Mucosa of stomach (tissue), 1 donor: Measurements from ENCODE around the gene ZNF275.

Experiments used
- H3K27me3 ChIP-seq: one replicate; pipeline ENCODE4 v1.7.0; 2013; ENCODE audit warnings: mild to moderate bottlenecking, low read length; ENCODE audit not compliant: control insufficient read depth, insufficient read depth
- H3K36me3 ChIP-seq: one replicate; pipeline ENCODE4 v1.7.0; 2013; ENCODE audit warnings: low read length; ENCODE audit not compliant: control insufficient read depth, insufficient read depth
- H3K4me1 ChIP-seq: one replicate; pipeline ENCODE4 v1.7.0; 2013; ENCODE audit warnings: mild to moderate bottlenecking, low read length; ENCODE audit not compliant: control insufficient read depth, insufficient read depth
- H3K4me3 ChIP-seq: one replicate; pipeline ENCODE4 v1.7.0; 2013; ENCODE audit warnings: low read length
- H3K9ac ChIP-seq: one replicate; pipeline ENCODE4 v1.7.0; 2013; ENCODE audit warnings: mild to moderate bottlenecking, low read length, moderate library complexity
- H3K9me3 ChIP-seq: one replicate; pipeline ENCODE4 v1.7.0; 2013; ENCODE audit warnings: mild to moderate bottlenecking, low read length, moderate library complexity; ENCODE audit not compliant: control insufficient read depth
- donor health status: Pancreatic carcinoma.

The ZNF275 gene

GRCh38 chrX:153398275-153398960 is 64.5 kb downstream of the ZNF275 start:
- H3K9ac ChIP-seq: no peak overlapping the region
- H3K27me3 ChIP-seq: no peaks in the 10 kb centered on the region
- H3K4me1 ChIP-seq: no peaks in the 10 kb centered on the region
- no peak overlapping the region for H3K4me3 ChIP-seq
- H3K36me3 ChIP-seq: no peaks in the 10 kb centered on the region
- no peaks in the 10 kb centered on the region for H3K9me3 ChIP-seq

DNA sequence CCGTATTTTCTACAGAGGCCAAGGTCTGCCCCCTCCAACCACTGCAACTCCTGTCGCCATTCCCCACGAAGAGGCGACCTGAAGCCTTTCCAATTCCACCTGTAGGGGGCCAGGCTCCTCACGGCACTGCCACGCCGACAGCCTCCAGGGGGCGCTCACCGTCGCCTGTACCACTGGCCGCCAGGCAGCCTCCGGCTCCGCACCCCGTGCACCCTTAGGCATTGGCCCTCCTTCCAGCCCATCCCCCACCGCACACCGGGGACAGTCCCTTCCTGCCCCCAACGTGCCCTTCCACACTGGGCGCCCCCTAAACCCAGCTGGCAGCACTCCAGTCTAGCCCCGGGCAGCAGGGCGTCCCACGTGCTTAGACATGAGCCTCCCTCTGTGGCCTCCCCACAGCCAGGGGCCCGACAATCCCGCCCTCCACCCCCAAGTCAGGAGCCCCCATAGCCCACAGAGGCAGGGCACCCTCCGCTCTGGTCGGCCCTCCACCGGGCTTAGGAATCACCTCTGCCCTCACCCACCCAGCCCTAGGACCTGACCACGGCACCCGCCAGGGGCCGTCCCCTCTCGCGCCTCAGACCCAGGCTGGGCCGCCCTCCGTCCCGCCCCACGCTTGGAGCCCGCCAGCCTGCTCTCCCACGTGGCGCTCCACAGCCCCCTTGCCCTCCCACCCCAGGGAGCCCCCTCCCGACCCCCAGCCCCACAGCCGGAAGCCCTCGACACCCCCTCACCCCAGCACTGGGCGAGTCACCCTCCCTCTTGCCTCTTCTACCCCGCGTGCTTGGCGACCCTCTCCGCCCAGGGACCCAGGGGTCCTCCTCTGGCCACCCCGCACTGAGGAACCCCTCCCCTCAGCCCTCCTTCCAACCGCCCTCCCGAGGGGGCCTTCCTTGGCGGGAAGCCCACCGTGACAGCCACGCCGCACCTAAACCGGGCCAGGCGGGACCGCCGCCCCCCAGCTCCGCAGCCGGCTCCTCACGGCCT is 66.5 kb downstream of the ZNF275 start:
- no peak overlapping the region for H3K9ac ChIP-seq
- H3K4me3 ChIP-seq: no peak overlapping the region
- H3K36me3 ChIP-seq: no peaks in the 10 kb centered on the region
- no peaks in the 10 kb centered on the region for H3K4me1 ChIP-seq
- no peaks in the 10 kb centered on the region for H3K27me3 ChIP-seq
- no peaks in the 10 kb centered on the region for H3K9me3 ChIP-seq

DNA sequence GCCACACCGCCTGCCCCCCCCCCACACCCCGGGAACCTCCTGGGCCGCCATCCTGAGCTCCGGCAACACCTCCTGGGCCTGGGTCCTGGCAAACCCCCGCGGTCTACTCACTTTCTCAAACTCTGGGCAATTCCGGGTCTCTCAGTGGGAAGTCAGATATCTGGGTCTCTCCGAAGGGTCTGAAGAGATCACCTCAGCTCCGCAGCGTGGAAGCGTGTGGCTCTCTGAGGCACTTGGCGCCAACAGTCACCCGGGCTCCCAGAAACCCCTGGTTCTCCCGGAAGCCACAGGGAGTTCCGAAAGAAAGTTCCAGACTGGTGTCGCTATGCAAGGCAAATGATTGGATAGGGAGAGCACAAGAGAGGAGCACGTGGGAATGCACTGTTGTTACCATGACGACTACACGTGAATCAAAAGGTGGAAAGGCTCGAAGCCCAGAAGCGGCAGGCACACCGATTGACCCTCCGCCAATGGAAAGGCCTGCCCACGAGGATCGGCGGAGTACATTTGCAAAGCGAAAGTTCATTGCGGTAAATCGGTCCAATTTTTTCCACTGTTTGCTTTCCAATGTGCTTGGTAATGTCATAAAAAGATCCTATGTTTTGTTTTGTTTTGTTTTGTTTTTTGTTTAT is 67.3 kb downstream of the ZNF275 start, which contains the start of gene PNMA6E:
PNMA6E (minus strand) TSS at position 218 of the 632 bp plus-strand sequence. CDS start 2,501 bp downstream, outside the sequence.
- H3K4me3 ChIP-seq: no peak within 1 kb of the TSS
- H3K9me3 ChIP-seq: no peaks in the 10 kb centered on the region
- H3K27me3 ChIP-seq: no peaks in the 10 kb centered on the region
- H3K36me3 ChIP-seq: no peaks in the 10 kb centered on the region
- H3K9ac ChIP-seq: no peak within 1 kb of the TSS
- H3K4me1 ChIP-seq: no peaks in the 10 kb centered on the region
